Neural cell (in vitro differentiated cells): Measurements from ENCODE around the gene PBX2. TPM values are rescaled to one million over a fixed set of nuclear protein-coding genes. Genes with fewer than 3 reads are reported as not detected.

Experiments
- H2AFZ ChIP-seq: fragments of 200-600, 300-800 bp; sonication (generic), shearing (Covaris generic); 2 replicates; pipeline ENCODE4 v1.6.0; 2014; ENCODE audit warnings: low read depth, mild to moderate bottlenecking, antibody characterized with exemption, low read length, moderate library complexity
- H3F3A ChIP-seq: fragments of 200-600 bp; shearing (Covaris generic); 2 replicates; pipeline ENCODE4 v1.6.1; 2016; ENCODE audit warnings: mild to moderate bottlenecking, moderate library complexity, mixed read lengths, antibody characterized with exemption, low read length; ENCODE audit not compliant: insufficient read depth, poor library complexity, severe bottlenecking
- H3K27ac ChIP-seq: fragments of 200-600, 300-800 bp; sonication (generic), shearing (Covaris generic); 2 replicates; pipeline ENCODE4 v1.5.1; 2014; ENCODE audit warnings: mild to moderate bottlenecking, low read length, moderate library complexity
- H3K27me3 ChIP-seq: fragments of 300-800, 200-600 bp; sonication (generic), shearing (Covaris generic); 2 replicates; pipeline ENCODE4 v1.6.0; 2014; ENCODE audit warnings: mild to moderate bottlenecking, low read depth, low read length, moderate library complexity; ENCODE audit not compliant: insufficient read depth
- H3K36me3 ChIP-seq: fragments of 300-800, 200-600 bp; sonication (generic), shearing (Covaris generic); 2 replicates; pipeline ENCODE4 v1.5.1; 2014; ENCODE audit warnings: mild to moderate bottlenecking, antibody characterized with exemption, low read length, moderate library complexity; ENCODE audit not compliant: insufficient read depth
- H3K4me2 ChIP-seq: fragments of 300-800, 200-600 bp; sonication (generic), shearing (Covaris generic); 2 replicates; pipeline ENCODE4 v1.6.0; 2014; ENCODE audit warnings: mild to moderate bottlenecking, low read length
- H3K4me3 ChIP-seq: fragments of 300-800, 200-600 bp; sonication (generic), shearing (Covaris generic); 2 replicates; pipeline ENCODE4 v1.5.1; 2014; ENCODE audit warnings: mild to moderate bottlenecking, low read length, moderate library complexity
- H3K79me2 ChIP-seq: fragments of 200-600 bp; shearing (Covaris generic); replicated peaks from 2 replicates; pipeline ENCODE4 v1.6.0; 2014; ENCODE audit warnings: mild to moderate bottlenecking, low read length, moderate library complexity; ENCODE audit not compliant: insufficient read depth
- H3K9ac ChIP-seq: fragments of 300-800, 200-600 bp; sonication (generic), shearing (Covaris generic); 2 replicates; pipeline ENCODE4 v1.6.1; 2016; ENCODE audit warnings: mild to moderate bottlenecking, low read length, mixed read lengths
- H3K9me2 ChIP-seq: fragments of 200-600 bp; shearing (Covaris generic); 2 replicates; pipeline ENCODE4 v1.6.1; 2016; ENCODE audit warnings: mild to moderate bottlenecking, low read length, mixed read lengths; ENCODE audit not compliant: insufficient read depth
- H3K9me3 ChIP-seq: fragments of 200-600, 300-800 bp; sonication (generic), shearing (Covaris generic); 2 replicates; pipeline ENCODE4 v1.6.1; 2016; ENCODE audit warnings: mild to moderate bottlenecking, mixed run types, low read length, moderate library complexity, mixed read lengths
- H4K20me1 ChIP-seq: fragments of 200-600 bp; shearing (Covaris generic); 2 replicates; pipeline ENCODE4 v1.6.1; 2016; ENCODE audit warnings: mild to moderate bottlenecking, mixed run types; ENCODE audit not compliant: insufficient read depth
- CTCF ChIP-seq: fragments of 450-650 bp; IDR thresholded peaks from 2 replicates; pipeline ENCODE4 v1.5.1; 2014; ENCODE audit warnings: antibody characterized with exemption, mild to moderate bottlenecking, moderate library complexity; ENCODE audit not compliant: poor library complexity, severe bottlenecking
- EP300 ChIP-seq: fragments of 450-650 bp; conservative IDR thresholded peaks from 2 replicates; pipeline ENCODE4 v1.6.1; 2014; ENCODE audit warnings: antibody characterized with exemption, mild to moderate bottlenecking, moderate library complexity; ENCODE audit not compliant: poor library complexity, severe bottlenecking
- EZH2 ChIP-seq: fragments of 200-600, 300-800 bp; shearing (Covaris generic), sonication (generic); IDR thresholded peaks from 2 replicates; pipeline ENCODE4 v1.6.1; 2014; ENCODE audit warnings: antibody characterized with exemption, low read length, borderline replicate concordance, mild to moderate bottlenecking; ENCODE audit not compliant: insufficient read depth, poor library complexity, severe bottlenecking
- MXI1 ChIP-seq: fragments of 450-650 bp; conservative IDR thresholded peaks from 2 replicates; pipeline ENCODE4 v1.6.1; 2014; ENCODE audit warnings: antibody characterized with exemption, mild to moderate bottlenecking; ENCODE audit not compliant: poor library complexity, severe bottlenecking
- POLR2AphosphoS5 ChIP-seq: IDR thresholded peaks from 2 replicates; pipeline ENCODE4 v1.6.1; 2012
- RAD21 ChIP-seq: fragments of 450-650 bp; conservative IDR thresholded peaks from 2 replicates; pipeline ENCODE4 v1.6.1; 2014; ENCODE audit warnings: antibody characterized with exemption, mild to moderate bottlenecking, moderate library complexity
- SMC3 ChIP-seq: fragments of 450-650 bp; conservative IDR thresholded peaks from 2 replicates; pipeline ENCODE4 v1.6.1; 2014; ENCODE audit warnings: antibody characterized with exemption, mild to moderate bottlenecking, moderate library complexity; ENCODE audit not compliant: poor library complexity
- TAF1 ChIP-seq: IDR thresholded peaks from 2 replicates; pipeline ENCODE4 v1.6.1; 2012; ENCODE audit warnings: low read depth
- polyA plus RNA-seq: library from polyadenylated mRNA; depleted of rRNA; stranded (reverse); fragments of >200 nt; gene quantifications from 2 replicates; pipeline ENCODE4 v1.2.3, GENCODE V29; 2014
- TF ChIP-seq, protein P1 (sequence below): IDR thresholded peaks from 2 replicates; pipeline ENCODE4 v1.6.1; 2012; ENCODE audit warnings: borderline replicate concordance

Gene PBX2
- polyA plus RNA-seq, 1 donor from 2014 or later: 53.2 TPM

- Histone ChIP-seq H3K27ac (peak overlapping the region; percentile 44), H3K9me3 (no peaks in the 10 kb centered on the region), H4K20me1 (no peaks in the 10 kb centered on the region), H3K27me3 (no peaks in the 10 kb centered on the region), H3K79me2 (no peaks in the 10 kb centered on the region), H3K9me2 (no peaks in the 10 kb centered on the region), H3K36me3 (no peaks in the 10 kb centered on the region), H3F3A (no peaks in the 10 kb centered on the region), H2AFZ (no peak overlapping the region), H3K4me3 (no peak overlapping the region), H3K9ac (peak overlapping the region; percentile 29), H3K4me2 (no peak overlapping the region)
- peak; percentile 26 for TF ChIP-seq EP300
- TF ChIP-seq, protein P1, sequence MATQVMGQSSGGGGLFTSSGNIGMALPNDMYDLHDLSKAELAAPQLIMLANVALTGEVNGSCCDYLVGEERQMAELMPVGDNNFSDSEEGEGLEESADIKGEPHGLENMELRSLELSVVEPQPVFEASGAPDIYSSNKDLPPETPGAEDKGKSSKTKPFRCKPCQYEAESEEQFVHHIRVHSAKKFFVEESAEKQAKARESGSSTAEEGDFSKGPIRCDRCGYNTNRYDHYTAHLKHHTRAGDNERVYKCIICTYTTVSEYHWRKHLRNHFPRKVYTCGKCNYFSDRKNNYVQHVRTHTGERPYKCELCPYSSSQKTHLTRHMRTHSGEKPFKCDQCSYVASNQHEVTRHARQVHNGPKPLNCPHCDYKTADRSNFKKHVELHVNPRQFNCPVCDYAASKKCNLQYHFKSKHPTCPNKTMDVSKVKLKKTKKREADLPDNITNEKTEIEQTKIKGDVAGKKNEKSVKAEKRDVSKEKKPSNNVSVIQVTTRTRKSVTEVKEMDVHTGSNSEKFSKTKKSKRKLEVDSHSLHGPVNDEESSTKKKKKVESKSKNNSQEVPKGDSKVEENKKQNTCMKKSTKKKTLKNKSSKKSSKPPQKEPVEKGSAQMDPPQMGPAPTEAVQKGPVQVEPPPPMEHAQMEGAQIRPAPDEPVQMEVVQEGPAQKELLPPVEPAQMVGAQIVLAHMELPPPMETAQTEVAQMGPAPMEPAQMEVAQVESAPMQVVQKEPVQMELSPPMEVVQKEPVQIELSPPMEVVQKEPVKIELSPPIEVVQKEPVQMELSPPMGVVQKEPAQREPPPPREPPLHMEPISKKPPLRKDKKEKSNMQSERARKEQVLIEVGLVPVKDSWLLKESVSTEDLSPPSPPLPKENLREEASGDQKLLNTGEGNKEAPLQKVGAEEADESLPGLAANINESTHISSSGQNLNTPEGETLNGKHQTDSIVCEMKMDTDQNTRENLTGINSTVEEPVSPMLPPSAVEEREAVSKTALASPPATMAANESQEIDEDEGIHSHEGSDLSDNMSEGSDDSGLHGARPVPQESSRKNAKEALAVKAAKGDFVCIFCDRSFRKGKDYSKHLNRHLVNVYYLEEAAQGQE: no peak
- no peak for TF ChIP-seq POLR2AphosphoS5
- TF ChIP-seq RAD21: no peak
Measured at GRCh38 chr6:32203426-32204267, 13.6 kb upstream of the PBX2 start.

DNA sequence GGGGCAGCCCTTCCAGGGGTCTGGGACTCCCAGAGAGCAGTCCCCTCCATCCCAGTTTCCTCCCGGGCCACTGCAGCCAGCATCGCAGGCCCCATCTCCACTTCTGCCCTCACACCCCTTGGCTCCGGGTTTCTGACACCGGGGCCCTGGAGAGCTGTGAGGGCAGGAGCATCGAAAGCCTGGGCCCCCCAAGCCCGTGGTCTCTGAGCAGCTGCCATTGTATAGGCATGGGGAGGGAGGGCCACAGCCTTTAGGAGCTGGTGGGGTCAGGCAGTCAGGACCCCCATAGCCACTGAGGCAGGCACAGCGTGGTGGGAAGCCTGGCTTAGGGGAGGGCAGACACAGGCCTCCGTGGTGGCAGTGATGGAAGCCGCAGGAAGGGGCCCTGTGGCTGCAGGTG, 12.2 kb upstream of the PBX2 start:
- no peak overlapping the region for H3K9ac ChIP-seq
- no peak overlapping the region for H2AFZ ChIP-seq
- H3K9me3 ChIP-seq: no peaks in the 10 kb centered on the region
- no peak overlapping the region for H3K4me3 ChIP-seq
- no peaks in the 10 kb centered on the region for H3K27me3 ChIP-seq
- no peak for TF ChIP-seq MXI1
- TF ChIP-seq SMC3: no peak
- no peak for TF ChIP-seq EP300
- no peak for TF ChIP-seq POLR2AphosphoS5
- no peak for TF ChIP-seq TAF1
- TF ChIP-seq RAD21: no peak
- no peak for TF ChIP-seq EZH2
- no peak for TF ChIP-seq CTCF
- TF ChIP-seq, protein P1: no peak
- H3K27ac ChIP-seq: no peak overlapping the region
- no peaks in the 10 kb centered on the region for H3K79me2 ChIP-seq
- no peak overlapping the region for H3K4me2 ChIP-seq
- no peaks in the 10 kb centered on the region for H3K9me2 ChIP-seq
- no peaks in the 10 kb centered on the region for H3K36me3 ChIP-seq
- H4K20me1 ChIP-seq: no peaks in the 10 kb centered on the region
- H3F3A ChIP-seq: no peaks in the 10 kb centered on the region
